Measurements from ENCODE around the gene PLPPR2. TPM values are rescaled to one million over a fixed set of nuclear protein-coding genes. Genes with fewer than 3 reads are reported as not detected.
"Not testable (repeated sequence)": the region's sequence is repeated elsewhere in the genome, so short reads cannot be mapped to it uniquely, and the experiment has no call there.

The PLPPR2 gene, protein sequence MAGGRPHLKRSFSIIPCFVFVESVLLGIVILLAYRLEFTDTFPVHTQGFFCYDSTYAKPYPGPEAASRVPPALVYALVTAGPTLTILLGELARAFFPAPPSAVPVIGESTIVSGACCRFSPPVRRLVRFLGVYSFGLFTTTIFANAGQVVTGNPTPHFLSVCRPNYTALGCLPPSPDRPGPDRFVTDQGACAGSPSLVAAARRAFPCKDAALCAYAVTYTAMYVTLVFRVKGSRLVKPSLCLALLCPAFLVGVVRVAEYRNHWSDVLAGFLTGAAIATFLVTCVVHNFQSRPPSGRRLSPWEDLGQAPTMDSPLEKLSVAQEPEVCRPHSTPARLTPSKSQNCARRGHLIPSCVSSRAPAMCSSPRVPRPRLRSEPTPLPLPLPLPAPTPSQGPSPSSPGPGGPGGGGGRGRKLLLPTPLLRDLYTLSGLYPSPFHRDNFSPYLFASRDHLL
- 18.9 to 21.4 TPM (median 20.4 TPM) in 3 replicates for total RNA-seq

DNA sequence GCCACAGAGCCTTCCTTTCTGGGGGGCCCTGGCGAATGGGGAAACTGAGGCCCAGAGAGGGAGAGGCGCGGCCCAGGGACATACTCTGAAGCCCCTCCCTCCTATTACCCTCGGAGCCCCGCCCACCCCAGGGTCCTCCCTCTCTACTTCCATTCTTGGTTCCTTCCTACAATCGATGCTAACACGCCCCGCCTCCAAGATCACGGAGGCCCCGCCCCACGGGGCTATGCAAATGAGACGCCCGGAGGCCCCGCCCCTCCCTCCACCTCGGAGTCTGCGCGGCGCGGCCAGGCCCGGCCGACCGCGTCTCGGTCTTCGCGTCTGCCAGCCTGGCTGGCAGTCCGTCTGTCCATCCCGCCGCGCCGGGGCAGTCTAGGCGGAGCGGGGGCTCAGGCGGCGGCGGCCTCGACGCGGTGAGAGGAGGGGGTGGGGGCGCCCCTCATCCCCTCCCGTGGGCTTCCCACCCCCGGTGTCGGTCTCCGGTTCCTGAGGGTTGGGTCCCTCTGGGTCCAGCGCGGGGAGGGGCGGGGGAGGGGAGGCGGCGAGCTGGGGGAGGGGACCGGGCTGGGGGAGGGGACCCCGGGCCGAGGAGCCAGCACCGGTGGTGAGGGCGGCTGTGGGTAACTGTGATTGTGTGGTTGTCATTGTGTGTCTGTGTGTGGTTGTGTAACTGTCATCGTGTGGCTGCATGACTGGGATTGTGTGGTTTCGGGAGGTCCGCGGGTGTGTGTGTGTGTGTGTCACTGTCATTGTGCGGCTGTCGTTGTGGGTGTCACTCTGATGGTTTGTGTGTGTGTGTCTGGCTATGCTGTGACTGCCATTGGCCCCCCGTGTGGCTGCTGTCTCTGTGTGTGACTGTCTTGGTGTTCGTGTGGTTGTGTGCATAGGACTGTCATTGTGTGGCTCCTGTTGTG lies at the start of gene PLPPR2:
Gene PLPPR2, plus strand, starts transcription at position 273 of the 914 bp plus-strand sequence. CDS start 2,242 bp downstream, outside the sequence.
- Mint-ChIP-seq H3K27ac (peak within 1 kb of the TSS; percentile 32), H3K9me3 (no peaks in the 10 kb centered on the region), H3K27me3 (ENCODE audit: low read depth) (peaks cover 43% of the 10 kb centered on the region), H3K4me3 (peak within 1 kb of the TSS; percentile 70), H3K36me3 (peaks cover 8% of the 10 kb centered on the region), H3K4me1 (peaks cover 9% of the 10 kb centered on the region)
- TF ChIP-seq, protein P1, sequence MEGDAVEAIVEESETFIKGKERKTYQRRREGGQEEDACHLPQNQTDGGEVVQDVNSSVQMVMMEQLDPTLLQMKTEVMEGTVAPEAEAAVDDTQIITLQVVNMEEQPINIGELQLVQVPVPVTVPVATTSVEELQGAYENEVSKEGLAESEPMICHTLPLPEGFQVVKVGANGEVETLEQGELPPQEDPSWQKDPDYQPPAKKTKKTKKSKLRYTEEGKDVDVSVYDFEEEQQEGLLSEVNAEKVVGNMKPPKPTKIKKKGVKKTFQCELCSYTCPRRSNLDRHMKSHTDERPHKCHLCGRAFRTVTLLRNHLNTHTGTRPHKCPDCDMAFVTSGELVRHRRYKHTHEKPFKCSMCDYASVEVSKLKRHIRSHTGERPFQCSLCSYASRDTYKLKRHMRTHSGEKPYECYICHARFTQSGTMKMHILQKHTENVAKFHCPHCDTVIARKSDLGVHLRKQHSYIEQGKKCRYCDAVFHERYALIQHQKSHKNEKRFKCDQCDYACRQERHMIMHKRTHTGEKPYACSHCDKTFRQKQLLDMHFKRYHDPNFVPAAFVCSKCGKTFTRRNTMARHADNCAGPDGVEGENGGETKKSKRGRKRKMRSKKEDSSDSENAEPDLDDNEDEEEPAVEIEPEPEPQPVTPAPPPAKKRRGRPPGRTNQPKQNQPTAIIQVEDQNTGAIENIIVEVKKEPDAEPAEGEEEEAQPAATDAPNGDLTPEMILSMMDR (IDR thresholded peaks at IDR 0.05; ENCODE audit: unreplicated experiment): no peak
- peak; percentile 83 to 89 for DNase-seq (ENCODE audit: low spot score in 2 of 2, unreplicated experiment in 2 of 2)

DNA sequence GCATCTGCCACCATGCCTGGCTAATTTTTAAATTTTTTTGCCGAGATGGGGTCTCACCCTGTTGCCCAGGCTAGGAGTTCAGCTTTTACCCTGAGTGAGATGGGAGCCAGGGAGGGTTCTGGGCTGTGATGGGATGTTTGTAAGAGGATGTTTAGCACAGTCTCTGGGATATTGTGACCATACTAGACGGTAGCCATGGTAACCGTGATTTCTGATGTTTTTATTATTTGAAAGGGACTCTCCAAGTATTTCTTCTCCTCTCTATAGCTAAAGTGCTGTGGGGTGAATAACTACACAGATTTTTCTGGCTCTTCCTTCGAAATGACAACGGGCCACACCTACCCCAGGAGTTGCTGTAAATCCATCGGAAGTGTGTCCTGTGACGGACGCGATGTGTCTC lies 48.9 kb upstream of the PLPPR2 start:
- Mint-ChIP-seq H3K4me3 (no peak overlapping the region), H3K27me3 (ENCODE audit: low read depth) (peaks cover 10% of the 10 kb centered on the region), H3K9me3 (no peaks in the 10 kb centered on the region), H3K36me3 (no peaks in the 10 kb centered on the region), H3K27ac (no peak overlapping the region), H3K4me1 (no peaks in the 10 kb centered on the region)
- DNase-seq (ENCODE audit: low spot score in 2 of 2, unreplicated experiment in 2 of 2): no peak
- TF ChIP-seq, protein P1 (IDR thresholded peaks at IDR 0.05; ENCODE audit: unreplicated experiment): no peak

DNA sequence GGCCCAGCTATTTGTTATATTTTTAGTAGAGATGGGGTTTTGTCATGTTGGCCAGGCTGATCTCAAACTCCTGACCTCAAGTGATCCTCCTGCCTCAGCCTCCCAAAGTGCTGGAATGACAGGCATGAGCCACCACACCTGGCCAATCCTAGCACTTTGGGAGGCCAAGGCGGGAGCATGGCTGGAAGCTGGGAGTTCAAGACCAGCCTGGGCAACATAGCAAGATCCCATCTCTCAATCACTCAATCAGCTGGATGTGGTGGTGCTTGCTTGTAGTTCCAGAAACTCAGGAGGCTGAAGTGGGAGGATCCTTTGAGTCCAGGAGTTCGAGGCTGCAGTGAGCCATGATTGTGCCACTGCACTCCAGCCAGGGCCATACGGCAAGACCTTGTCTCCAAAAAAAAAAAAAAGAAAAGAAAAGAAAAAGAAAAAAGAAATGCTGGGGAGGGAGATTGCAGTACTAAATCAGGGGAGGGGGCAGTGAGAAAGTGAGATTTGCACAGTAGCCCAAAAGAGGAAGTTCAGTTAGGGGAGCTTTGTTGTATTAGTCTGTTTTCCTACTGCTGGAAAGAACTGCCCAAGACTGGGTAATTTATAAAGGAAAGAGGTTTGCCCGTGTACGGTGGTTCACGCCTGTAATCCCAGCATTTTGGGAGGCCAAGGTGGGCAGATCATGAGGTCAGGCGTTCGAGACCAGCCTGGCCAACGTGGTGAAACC lies 34.8 kb upstream of the PLPPR2 start:
- DNase-seq (ENCODE audit: low spot score in 2 of 2, unreplicated experiment in 2 of 2); H3K9me3 Mint-ChIP-seq; H3K27me3 Mint-ChIP-seq (ENCODE audit: low read depth); H3K27ac Mint-ChIP-seq; H3K4me3 Mint-ChIP-seq; H3K36me3 Mint-ChIP-seq: not testable (repeated sequence)
- peaks cover 36% of the 10 kb centered on the region for H3K4me1 Mint-ChIP-seq

DNA sequence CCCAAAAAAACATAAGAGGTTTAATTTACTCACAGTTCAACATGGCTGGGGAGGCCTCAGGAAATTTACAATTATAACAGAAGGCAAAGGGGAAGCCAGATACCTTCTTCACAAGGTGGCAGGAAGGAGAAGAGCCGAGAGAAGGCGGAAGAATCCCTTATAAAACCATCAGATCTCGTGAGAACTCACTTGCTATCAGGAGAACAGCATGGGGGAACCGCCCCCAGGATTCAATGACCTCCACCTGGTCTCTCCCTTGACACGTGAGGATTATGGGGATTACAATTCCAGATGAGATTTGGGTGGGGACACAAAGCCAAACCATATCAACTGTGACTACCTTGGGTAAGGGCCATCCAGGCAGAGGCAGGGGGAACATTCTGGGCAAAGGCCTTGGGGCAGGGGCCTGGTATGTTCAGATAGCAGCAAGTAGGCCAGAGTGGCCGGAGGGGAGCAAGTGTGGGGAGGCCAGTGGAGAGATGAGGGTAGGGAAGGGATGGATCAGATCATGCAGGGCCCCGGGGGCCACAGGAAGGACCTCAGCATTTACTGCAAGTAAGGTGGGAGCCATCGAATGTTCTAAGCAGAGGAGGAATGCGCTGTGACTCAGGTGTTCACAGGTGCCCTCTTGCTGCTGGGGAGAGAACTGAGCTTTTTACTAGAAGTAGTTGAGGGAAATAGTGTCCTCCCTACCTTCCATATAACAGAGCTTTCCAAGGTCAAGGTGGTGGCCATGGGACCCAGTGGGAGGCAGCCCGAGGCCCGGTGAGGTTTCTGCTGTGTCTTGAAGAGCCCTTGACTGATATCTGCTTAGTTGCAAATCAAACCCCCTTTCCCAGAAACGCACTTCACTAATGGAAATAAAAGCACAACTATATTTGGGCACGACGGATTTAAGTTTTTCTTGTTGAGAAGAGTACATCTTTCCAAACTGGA lies 33.8 kb upstream of the PLPPR2 start:
- Mint-ChIP-seq H3K27ac (no peak overlapping the region), H3K4me3 (no peak overlapping the region), H3K4me1 (peaks cover 36% of the 10 kb centered on the region), H3K9me3 (no peaks in the 10 kb centered on the region), H3K36me3 (peaks cover 4% of the 10 kb centered on the region), H3K27me3 (ENCODE audit: low read depth) (no peaks in the 10 kb centered on the region)
- DNase-seq (ENCODE audit: low spot score in 2 of 2, unreplicated experiment in 2 of 2): no peak
- TF ChIP-seq, protein P1 (IDR thresholded peaks at IDR 0.05; ENCODE audit: unreplicated experiment): no peak

DNA sequence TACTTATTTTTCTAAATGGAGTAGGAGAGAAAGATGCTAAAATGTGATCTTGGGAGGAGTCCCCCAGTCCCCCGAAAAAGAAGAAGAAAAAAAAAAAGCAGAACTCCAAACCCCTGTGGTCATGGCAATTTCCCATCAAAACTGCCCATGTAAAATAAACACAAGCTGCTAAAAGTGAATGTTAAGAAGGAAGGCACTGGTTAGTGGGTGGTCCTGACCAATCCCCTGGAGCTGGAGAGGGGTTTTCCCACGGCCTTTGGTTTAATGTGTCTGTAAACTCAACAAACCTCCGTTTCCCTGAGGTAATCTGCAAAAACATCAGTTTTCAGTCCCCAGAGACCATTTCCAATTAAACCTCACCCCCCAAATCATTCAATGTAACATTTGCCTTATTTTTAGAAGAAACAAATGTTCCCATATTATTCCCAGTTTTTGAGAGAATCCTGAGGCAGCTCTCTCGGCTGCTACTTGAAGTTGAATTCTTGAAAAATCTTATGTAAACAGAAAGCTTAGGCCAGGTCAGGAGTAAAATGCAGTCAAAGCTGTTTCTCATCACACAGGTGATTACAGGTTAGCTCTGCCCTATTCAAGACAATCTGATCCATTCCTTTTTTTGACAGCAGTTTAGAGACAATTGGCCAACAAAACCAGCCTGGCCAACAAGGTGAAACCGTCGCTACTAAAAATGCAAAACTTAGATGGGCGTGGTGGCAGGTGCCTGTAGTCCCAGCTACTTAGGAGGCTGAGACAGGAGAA lies 32.8 kb upstream of the PLPPR2 start:
- peaks cover 36% of the 10 kb centered on the region for H3K4me1 Mint-ChIP-seq
- no peaks in the 10 kb centered on the region for H3K27me3 Mint-ChIP-seq (ENCODE audit: low read depth)
- H3K36me3 Mint-ChIP-seq: peaks cover 10% of the 10 kb centered on the region
- H3K27ac Mint-ChIP-seq: peak overlapping the region; percentile 54
- H3K4me3 Mint-ChIP-seq: no peak overlapping the region
- DNase-seq (ENCODE audit: low spot score in 2 of 2, unreplicated experiment in 2 of 2): no peak
- no peaks in the 10 kb centered on the region for H3K9me3 Mint-ChIP-seq
- TF ChIP-seq, protein P1 (IDR thresholded peaks at IDR 0.05; ENCODE audit: unreplicated experiment): no peak
